Measurements from ENCODE around the gene NCAM2.

DNA sequence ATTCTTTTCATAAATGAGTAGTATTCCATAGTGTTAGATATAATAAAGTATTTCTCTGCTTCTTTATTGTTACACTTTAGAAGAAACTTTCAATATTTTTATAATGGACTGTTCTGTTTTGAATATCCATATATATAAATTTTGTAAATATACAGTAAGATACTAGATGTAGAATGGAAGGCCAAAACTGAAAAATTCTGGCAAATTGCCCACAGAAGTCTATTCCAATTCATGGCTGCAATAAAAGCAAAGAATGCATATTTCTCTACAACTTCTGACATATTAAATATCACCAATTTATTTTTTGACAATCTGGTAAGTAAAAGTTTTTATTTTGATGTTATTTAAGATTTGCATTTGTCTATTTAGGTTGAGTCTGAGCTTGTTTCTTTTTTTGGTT is 532.5 kb downstream of the NCAM2 start:
- TF ChIP-seq POLR2A (IDR thresholded peaks at IDR 0.05) (no peak), CTCF (IDR thresholded peaks at IDR 0.05) (no peak)

Data from heart left ventricle (tissue), 13 donors.